NCI-H510A (cell line): Measurements from ENCODE around the gene C1GALT1.
"Not testable (repeated sequence)": the region's sequence is repeated elsewhere in the genome, so short reads cannot be mapped to it uniquely, and the experiment has no call there.

ENCODE experiments used
- DNase-seq: peaks from one replicate; lab custom pipeline; 2025; lab: John Stamatoyannopoulos, UW

Gene C1GALT1

DNA sequence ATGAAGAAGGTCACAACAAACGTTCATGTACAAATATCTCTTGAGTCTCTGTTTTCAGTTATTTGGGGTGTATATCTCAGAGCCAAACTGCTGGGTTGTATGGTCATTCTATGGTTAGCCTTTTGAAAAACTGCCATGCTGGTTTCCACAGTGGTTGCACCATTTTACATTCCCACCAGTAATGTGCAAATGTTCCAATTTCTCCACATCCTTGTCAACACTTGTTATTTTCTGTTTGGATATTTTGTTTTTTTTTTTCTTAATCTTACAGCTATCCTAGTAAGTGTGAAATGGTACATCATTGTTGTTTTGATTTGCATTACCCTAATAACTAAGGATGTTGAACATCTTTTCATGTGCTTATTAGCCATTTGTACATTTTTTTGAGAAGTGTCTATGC is 13.0 kb upstream of the C1GALT1 start:
- no peak for DNase-seq

- DNase-seq: no peak
Measured at GRCh38 chr7:7173956-7174632, 8.2 kb upstream of the C1GALT1 start.

DNA sequence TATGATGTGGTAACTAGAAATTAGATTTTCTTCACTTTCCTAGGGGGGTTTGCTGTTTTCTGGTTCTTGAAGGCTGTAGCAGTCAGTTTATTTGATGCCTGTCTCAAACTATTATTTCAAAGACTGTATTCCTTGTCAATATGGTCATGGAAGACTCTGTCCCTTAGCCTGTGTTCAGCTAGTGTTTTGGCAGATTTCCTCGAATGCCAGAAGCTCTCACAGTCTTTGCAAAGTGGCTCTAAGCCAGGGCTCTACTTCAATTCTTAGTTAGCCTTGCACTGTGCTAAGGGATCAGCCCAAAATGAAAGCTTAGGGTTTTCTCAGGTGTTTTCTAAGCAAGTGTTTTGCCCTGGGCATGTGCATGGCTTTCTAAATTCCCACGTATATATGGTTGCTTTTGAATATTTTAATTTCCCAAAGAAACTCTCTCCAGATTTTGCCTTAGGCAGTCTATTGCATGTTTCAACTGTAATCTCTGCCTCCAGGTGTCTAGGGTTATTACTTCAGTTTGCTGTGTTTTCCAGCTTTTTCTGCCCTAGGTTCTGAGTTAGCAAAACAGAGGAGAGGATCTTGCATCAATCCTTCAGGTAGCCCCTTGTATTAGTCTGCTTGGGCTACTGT is 7.2 kb upstream of the C1GALT1 start:
- DNase-seq: no peak

- no peak for DNase-seq
Measured at GRCh38 chr7:7176406-7177043, 5.8 kb upstream of the C1GALT1 start.

DNA sequence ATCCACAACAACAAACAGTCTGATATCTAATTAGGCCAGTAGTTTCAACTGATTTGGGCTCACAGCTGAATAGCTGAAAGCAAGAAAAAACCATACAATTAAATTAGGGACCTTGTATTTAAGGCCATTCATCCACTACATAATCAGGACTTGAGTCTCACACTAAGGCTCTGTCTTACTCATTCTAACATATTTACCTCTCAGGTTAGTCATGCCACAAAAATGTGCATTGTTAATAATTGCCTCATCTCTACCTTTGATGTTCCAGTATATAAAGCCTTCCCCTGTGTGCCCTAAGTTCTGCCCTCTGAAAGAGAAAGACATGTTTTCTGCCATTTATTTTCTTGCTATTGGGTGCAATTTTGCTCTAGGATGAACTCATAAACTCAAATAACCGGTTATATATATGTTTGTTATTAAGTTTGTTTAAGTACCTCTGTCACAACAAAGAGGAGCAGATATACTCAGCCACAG is 5.3 kb upstream of the C1GALT1 start:
- DNase-seq: no peak

GRCh38 chr7:7178081-7178480 is 4.3 kb upstream of the C1GALT1 start:
- no peak for DNase-seq

GRCh38 chr7:7178906-7179305 is 3.4 kb upstream of the C1GALT1 start:
- no peak for DNase-seq

DNA sequence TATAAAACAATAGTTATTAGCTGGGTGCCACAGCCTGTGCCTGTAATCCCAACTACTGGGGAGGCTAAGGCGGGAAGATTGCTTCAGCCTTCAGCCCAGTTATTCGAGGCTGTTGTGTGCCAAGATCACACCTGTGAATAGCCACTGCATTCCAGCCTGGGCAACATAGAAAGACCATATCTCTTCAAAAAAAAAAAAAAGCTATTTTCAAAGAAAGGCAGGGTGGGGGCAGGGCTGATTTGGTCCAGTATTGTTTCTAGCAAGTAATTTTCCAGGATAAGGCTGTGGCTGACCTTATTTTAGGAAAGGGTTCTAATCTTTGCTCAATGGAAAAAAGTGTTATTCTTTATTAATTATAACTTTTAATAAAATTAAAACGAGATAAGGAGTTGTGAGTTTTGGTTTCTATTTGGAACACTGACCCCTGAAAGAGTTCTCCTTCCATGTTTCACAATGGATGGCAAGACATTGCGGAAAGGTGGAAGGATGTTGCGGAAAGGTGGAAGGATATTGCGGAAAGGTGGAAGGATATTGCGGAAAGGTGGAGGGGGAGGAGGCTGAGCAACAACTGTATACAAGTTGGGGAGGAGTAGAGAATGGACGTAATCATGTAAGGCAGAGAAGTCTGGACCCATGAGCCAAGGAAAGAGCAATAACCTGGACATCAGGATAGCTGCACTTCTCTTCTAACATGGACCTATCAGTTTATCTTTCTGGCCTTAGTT is 1.5 kb upstream of the C1GALT1 start:
- no peak for DNase-seq

DNA sequence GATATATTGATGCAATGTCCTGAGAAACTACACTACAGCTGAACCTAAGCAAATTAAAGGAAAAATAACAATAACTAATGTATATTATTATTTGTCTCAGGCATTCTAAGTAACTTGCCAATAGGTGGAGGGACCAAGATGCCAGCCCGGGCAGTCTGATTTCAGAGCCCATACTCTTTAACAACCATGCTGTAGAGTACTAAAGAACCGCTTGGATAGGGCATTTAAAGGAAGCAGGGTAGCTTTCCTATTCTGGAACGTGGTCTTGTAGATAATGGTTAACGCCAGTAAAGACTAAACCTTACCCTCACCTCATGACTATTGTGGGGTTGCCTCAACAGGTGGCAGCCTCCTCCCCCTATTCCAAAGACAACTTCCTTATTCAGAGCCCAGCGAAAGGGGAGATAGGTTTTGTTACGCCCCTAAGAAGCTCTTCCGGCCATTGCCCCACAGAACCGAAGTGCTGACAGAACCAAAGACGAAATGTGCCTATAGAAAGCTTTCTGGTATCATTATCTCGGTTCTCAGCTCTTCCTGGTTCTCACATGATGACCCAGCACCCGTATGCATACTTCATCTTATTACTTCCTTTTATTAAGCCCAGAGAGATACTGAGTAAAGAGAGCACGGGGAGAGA is 707 bp upstream of the C1GALT1 start:
- DNase-seq: peak; percentile 20

- DNase-seq: peak; percentile 40
Measured at GRCh38 chr7:7183061-7183837, 905 bp downstream of the C1GALT1 start.

GRCh38 chr7:7183838-7184463 is 1.6 kb downstream of the C1GALT1 start:
- DNase-seq: no peak

GRCh38 chr7:7185371-7185989 is 3.1 kb downstream of the C1GALT1 start:
- DNase-seq: no peak

DNA sequence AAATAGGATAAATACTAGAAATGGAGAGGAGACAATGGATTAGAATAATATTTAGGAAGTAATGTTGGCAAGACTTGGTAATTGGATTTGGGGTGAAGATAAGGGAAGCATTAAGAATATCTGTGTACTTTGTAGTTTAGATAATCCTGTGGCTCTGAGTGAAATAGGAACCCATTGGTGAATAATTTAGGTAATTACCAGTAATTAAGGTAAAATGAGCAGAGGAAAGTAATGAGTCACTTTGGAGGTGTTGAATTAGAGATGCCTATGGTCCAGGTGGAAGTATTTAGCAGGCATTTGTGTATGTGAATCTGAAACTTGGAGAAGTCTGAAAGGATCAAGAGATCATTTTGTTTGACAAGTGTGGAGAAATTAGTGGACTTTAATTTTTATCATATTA is 5.7 kb downstream of the C1GALT1 start:
- no peak for DNase-seq

GRCh38 chr7:7188742-7189141 is 6.4 kb downstream of the C1GALT1 start:
- no peak for DNase-seq

- DNase-seq: no peak
Measured at GRCh38 chr7:7190142-7190541, 7.8 kb downstream of the C1GALT1 start.

GRCh38 chr7:7191137-7191536 is 8.8 kb downstream of the C1GALT1 start:
- no peak for DNase-seq

- not testable (repeated sequence) for DNase-seq
Measured at GRCh38 chr7:7192798-7193788, 10.7 kb downstream of the C1GALT1 start.

DNA sequence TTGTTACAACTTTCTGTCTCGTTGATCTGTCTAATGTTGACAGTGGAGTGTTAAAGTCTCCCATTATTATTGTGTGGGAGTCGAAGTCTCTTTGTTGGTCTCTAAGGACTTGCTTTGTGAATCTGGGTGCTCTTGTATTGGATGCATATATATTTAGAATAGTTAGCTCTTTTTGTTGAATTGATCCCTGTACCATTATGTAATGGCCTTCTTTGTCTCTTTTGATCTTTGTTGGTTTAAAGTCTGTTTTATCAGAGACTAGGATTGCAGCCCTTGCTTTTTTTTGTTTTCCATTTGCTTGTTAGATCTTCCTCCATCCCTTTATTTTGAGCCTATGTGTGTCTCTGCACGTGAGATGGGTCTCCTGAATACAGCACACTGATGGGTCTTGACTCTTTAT is 17.2 kb downstream of the C1GALT1 start:
- not testable (repeated sequence) for DNase-seq

- not testable (repeated sequence) for DNase-seq
Measured at GRCh38 chr7:7200255-7200654, 17.9 kb downstream of the C1GALT1 start.
